ENCODE data around the gene PTPA.

- TF ChIP-seq CTCF (IDR thresholded peaks at IDR 0.05; ENCODE audit: poor library complexity) (no peak), EZH2phosphoT487 (IDR thresholded peaks at IDR 0.05; ENCODE audit: low read depth, severe bottlenecking, unreplicated experiment) (no peak), EZH2 (IDR thresholded peaks at IDR 0.05; ENCODE audit: borderline replicate concordance) (no peak)
These were observed 15.3 kb upstream of the PTPA start for GRCh38 chr9:129095908-129096307.

Data from hepatocyte (in vitro differentiated cells).